ENCODE results near the gene UBE3B. TPM values are rescaled to one million over a fixed set of nuclear protein-coding genes. Genes with fewer than 3 reads are reported as not detected.

The UBE3B gene
- polyA plus RNA-seq, 1 donor (not counting 4 experiments of a cell fraction or from before 2014, with no cell fraction given) = 27.1 TPM

GRCh38 chr12:109550281-109550680, 72.8 kb downstream of the UBE3B start:
- no peak for FAIRE-seq
- Histone ChIP-seq H3K4me2 (ENCODE audit: control insufficient read depth, extremely low read depth, insufficient read depth, low read depth, low read length) (no peak overlapping the region), H3K4me1 (ENCODE audit: control insufficient read depth, extremely low read depth, insufficient read depth, low read length) (peaks cover 10% of the 10 kb centered on the region), H3K79me2 (ENCODE audit: control insufficient read depth, insufficient read depth, low read length) (no peaks in the 10 kb centered on the region), H3K4me3 (ENCODE audit: control insufficient read depth in 2 of 3, extremely low read depth in 1 of 3, insufficient read depth in 2 of 3, low read depth in 1 of 3, low read length in 3 of 3) (no peak overlapping the region), H4K20me1 (ENCODE audit: control insufficient read depth, extremely low read depth, insufficient read depth, low read length) (no peaks in the 10 kb centered on the region), H3K9ac (ENCODE audit: control insufficient read depth, extremely low read depth, insufficient read depth, low read length) (no peak overlapping the region), H2AFZ (ENCODE audit: control insufficient read depth, low read length) (no peak overlapping the region), H3K9me1 (ENCODE audit: control insufficient read depth, extremely low read depth, insufficient read depth, low read length) (no peaks in the 10 kb centered on the region), H3K36me3 (ENCODE audit: control insufficient read depth in 2 of 2, extremely low read depth in 1 of 2, insufficient read depth in 2 of 2, low read length in 2 of 2) (no peaks in the 10 kb centered on the region), H3K27me3 (ENCODE audit: control insufficient read depth, extremely low read depth, insufficient read depth, low read length) (peaks cover 46% of the 10 kb centered on the region), H3K27ac (ENCODE audit: control insufficient read depth, insufficient read depth, low read length) (no peak overlapping the region), H3K9me3 (ENCODE audit: control insufficient read depth, low read depth, low read length) (no peaks in the 10 kb centered on the region)
- no peak for DNase-seq (ENCODE audit: low read depth, low spot score)
- dilution Hi-C loops (cut with MboI; ENCODE audit: extremely low pct_ligation_motif_present, low sequenced_read_pairs) = no loop called here
- TF ChIP-seq CTCF (optimal IDR thresholded peaks at IDR 0.05 in 1 of 3, IDR thresholded peaks at IDR 0.05 in 1 of 3, conservative IDR thresholded peaks at IDR 0.05 in 1 of 3; ENCODE audit: extremely low read depth in 1 of 3, insufficient read depth in 2 of 3, low read length in 3 of 3) (no peak), EZH2 (IDR thresholded peaks at IDR 0.05; ENCODE audit: low read length) (no peak)

- dilution Hi-C loops (cut with MboI; ENCODE audit: extremely low pct_ligation_motif_present, low sequenced_read_pairs) = no loop called here
- FAIRE-seq (no peak), DNase-seq (ENCODE audit: low read depth, low spot score) (no peak)
- Histone ChIP-seq H3K4me1 (ENCODE audit: control insufficient read depth, extremely low read depth, insufficient read depth, low read length) (peaks cover 1% of the 10 kb centered on the region), H3K4me3 (ENCODE audit: control insufficient read depth in 2 of 3, extremely low read depth in 1 of 3, insufficient read depth in 2 of 3, low read depth in 1 of 3, low read length in 3 of 3) (no peak overlapping the region), H3K9ac (ENCODE audit: control insufficient read depth, extremely low read depth, insufficient read depth, low read length) (no peak overlapping the region), H3K9me3 (ENCODE audit: control insufficient read depth, low read depth, low read length) (no peaks in the 10 kb centered on the region), H4K20me1 (ENCODE audit: control insufficient read depth, extremely low read depth, insufficient read depth, low read length) (no peaks in the 10 kb centered on the region), H3K27me3 (ENCODE audit: control insufficient read depth, extremely low read depth, insufficient read depth, low read length) (peaks cover 46% of the 10 kb centered on the region), H2AFZ (ENCODE audit: control insufficient read depth, low read length) (no peak overlapping the region), H3K27ac (ENCODE audit: control insufficient read depth, insufficient read depth, low read length) (no peak overlapping the region), H3K4me2 (ENCODE audit: control insufficient read depth, extremely low read depth, insufficient read depth, low read depth, low read length) (no peak overlapping the region), H3K79me2 (ENCODE audit: control insufficient read depth, insufficient read depth, low read length) (no peaks in the 10 kb centered on the region), H3K36me3 (ENCODE audit: control insufficient read depth in 2 of 2, extremely low read depth in 1 of 2, insufficient read depth in 2 of 2, low read length in 2 of 2) (no peaks in the 10 kb centered on the region), H3K9me1 (ENCODE audit: control insufficient read depth, extremely low read depth, insufficient read depth, low read length) (no peaks in the 10 kb centered on the region)
- TF ChIP-seq CTCF (optimal IDR thresholded peaks at IDR 0.05 in 1 of 3, IDR thresholded peaks at IDR 0.05 in 1 of 3, conservative IDR thresholded peaks at IDR 0.05 in 1 of 3; ENCODE audit: extremely low read depth in 1 of 3, insufficient read depth in 2 of 3, low read length in 3 of 3) (no peak), EZH2 (IDR thresholded peaks at IDR 0.05; ENCODE audit: low read length) (no peak)
These were observed 73.7 kb downstream of the UBE3B start for GRCh38 chr12:109551108-109551507.
